A673 (cell line): Measurements from ENCODE around the gene ANKRA2.

ENCODE experiments used
- EZH2 ChIP-seq: fragments of 200-600 bp; sonication (generic); IDR thresholded peaks from 2 replicates; pipeline ENCODE4 v1.6.1; 2017; ENCODE audit warnings: borderline replicate concordance, low read depth, mild to moderate bottlenecking, mixed read lengths, antibody characterized with exemption, low read length; ENCODE audit not compliant: poor library complexity, severe bottlenecking
- TF ChIP-seq, protein P1 (sequence below): fragments of 300-800, 200-600 bp; sonication (generic); conservative IDR thresholded peaks from 2 replicates; pipeline ENCODE4 v1.5.1; 2017; ENCODE audit warnings: low read depth, mild to moderate bottlenecking, antibody characterized with exemption, low read length, moderate library complexity, mixed read lengths

DNA sequence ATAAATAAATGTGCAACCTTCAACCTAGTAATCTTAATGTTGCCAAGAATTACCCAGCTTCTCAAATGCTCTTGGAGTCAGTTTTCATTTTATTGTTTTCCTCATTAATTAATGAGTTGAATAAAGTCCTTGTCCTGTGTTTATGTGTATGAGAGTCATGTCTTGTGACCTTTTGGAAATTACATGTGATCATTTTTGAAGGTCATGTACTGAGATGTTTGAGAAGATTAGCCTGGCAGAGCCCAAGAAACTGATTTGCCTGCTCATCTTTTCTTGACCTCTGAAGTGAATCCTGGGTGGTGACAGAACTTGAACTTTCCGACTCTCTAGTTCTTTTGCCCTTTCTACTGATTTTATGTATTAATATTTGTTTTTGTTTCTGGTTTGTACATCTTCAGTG is 15.4 kb downstream of the ANKRA2 start:
- TF ChIP-seq, protein P1, sequence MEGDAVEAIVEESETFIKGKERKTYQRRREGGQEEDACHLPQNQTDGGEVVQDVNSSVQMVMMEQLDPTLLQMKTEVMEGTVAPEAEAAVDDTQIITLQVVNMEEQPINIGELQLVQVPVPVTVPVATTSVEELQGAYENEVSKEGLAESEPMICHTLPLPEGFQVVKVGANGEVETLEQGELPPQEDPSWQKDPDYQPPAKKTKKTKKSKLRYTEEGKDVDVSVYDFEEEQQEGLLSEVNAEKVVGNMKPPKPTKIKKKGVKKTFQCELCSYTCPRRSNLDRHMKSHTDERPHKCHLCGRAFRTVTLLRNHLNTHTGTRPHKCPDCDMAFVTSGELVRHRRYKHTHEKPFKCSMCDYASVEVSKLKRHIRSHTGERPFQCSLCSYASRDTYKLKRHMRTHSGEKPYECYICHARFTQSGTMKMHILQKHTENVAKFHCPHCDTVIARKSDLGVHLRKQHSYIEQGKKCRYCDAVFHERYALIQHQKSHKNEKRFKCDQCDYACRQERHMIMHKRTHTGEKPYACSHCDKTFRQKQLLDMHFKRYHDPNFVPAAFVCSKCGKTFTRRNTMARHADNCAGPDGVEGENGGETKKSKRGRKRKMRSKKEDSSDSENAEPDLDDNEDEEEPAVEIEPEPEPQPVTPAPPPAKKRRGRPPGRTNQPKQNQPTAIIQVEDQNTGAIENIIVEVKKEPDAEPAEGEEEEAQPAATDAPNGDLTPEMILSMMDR, result no peak
- no peak for TF ChIP-seq EZH2
